Aorta (tissue), 5 donors: ENCODE results near the gene LDLRAD4. TPM values are rescaled to one million over a fixed set of nuclear protein-coding genes. Genes with fewer than 3 reads are reported as not detected.

Experiments
- ATAC-seq: fragments of 200-7000 bp; cut with Tn5 transposase; one replicate; pipeline ENCODE4 v1.9.1; 2022; ENCODE audit warnings: moderate library complexity; ENCODE audit not compliant: low FRiP score
- DNase-seq, 2 donors: peaks; one replicate each; pipeline ENCODE4 v3.0.0-alpha.2; 2020
- H3K27ac ChIP-seq, 2 donors: one replicate each; pipeline ENCODE4 v1.5.1; 2013; ENCODE audit warnings: low read length in 2 of 2, mild to moderate bottlenecking in 2 of 2, moderate library complexity in 2 of 2, control low read depth in 1 of 2, inconsistent platforms in 1 of 2, low read depth in 1 of 2
- H3K27me3 ChIP-seq, 2 donors: one replicate each; pipeline ENCODE4 v1.6.1; 2013; ENCODE audit warnings: control low read depth in 1 of 2, low read length in 1 of 2, mild to moderate bottlenecking in 1 of 2, moderate library complexity in 1 of 2; ENCODE audit not compliant: insufficient read depth in 2 of 2, control insufficient read depth in 1 of 2
- H3K36me3 ChIP-seq, 2 donors: one replicate each; pipeline ENCODE4 v1.6.1; 2013; ENCODE audit warnings: control low read depth in 1 of 2, low read length in 1 of 2, mild to moderate bottlenecking in 1 of 2; ENCODE audit not compliant: insufficient read depth in 2 of 2, control insufficient read depth in 1 of 2
- H3K4me1 ChIP-seq, 2 donors: one replicate each; pipeline ENCODE4 v1.6.1; 2013; ENCODE audit warnings: low read length in 2 of 2, control low read depth in 1 of 2, mild to moderate bottlenecking in 1 of 2, moderate library complexity in 1 of 2; ENCODE audit not compliant: insufficient read depth in 2 of 2, control insufficient read depth in 1 of 2
- H3K4me3 ChIP-seq, 2 donors: one replicate each; pipeline ENCODE4 v1.5.1; 2013; ENCODE audit warnings: low read length in 2 of 2, control low read depth in 1 of 2, mild to moderate bottlenecking in 1 of 2
- H3K9me3 ChIP-seq: one replicate; pipeline ENCODE4 v1.6.1; 2013; ENCODE audit warnings: mild to moderate bottlenecking, low read length; ENCODE audit not compliant: control insufficient read depth
- WGBS, 2 donors: extraction: QIAGEN DNeasy Blood & Tissue Kit; methylation state at CpG; one replicate each; pipeline ENCODE4 v1.1.7; 2013; 5-methylcytosine and 5-hydroxymethylcytosine counted together
- intact Hi-C, 2 donors: fragments of 100-400 bp; cut with DNase I; formaldehyde crosslinking; loops; one replicate each; pipeline versions ENCODE4 v1.14.2 to v1.15.0; 2022
- polyA plus RNA-seq, 2 donors: library from polyadenylated mRNA; stranded (reverse); fragments of 200-250 nt; gene quantifications; one replicate each; pipeline ENCODE4 v1.2.3, GENCODE V29; 2013
- total RNA-seq, 2 donors: library from RNA; stranded (reverse); fragmentation: NEBNext Ultra II Directional; extraction: Animal tissue kit (Norgen Biotek cat#: 25700); gene quantifications; one replicate each; pipeline ENCODE4 v1.2.1, GENCODE V29; 2021
- donor health status: healthy with polysubstance abuse.
- donor health status: Bipolar disorder and iron deficiency.
- donor health status: DM: no; HTN: no; CAD: no.
- donor health status: DM: no; HTN: no; CAD: no.
- donor health status: DM: yes; HTN: yes; CAD: no.

Gene LDLRAD4
- total and polyA plus RNA-seq, 4 donors, result 7.0 to 112 (median 36.9) TPM

DNA sequence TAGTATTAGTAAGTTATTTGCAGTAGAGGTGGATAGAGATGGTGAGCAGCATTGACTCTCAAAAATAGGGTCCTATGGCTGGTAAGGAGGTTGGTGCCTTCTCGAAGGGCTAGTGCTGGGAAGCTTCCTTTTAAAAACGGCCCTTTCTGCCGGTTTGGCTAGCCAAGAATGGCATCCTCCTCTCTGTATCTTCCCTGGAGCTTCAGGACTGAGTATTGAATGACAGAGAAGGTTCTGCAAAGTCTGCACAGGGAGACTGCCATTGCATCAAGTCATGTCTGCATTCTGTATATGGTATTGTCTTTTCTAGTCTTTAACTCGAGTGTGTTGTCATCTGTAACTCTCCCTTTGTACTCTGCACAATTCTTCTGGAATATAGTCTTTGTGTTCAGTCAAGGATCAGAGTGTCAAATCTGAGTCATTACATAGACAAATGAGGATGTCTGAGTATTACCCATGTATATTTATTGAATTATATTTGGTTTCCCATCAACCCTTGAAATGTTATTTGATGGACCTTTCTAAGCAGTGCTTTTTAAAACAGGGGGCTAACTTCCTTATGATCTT, 1.1 kb downstream of the LDLRAD4 start:
- Histone ChIP-seq H3K27ac (peak overlapping the region in 1 of 2 donors; percentile 75), H3K4me1 (peaks cover 0 to 3% of the 10 kb centered on the region in 2 donors)
- intact Hi-C loops, result loop anchor here (2.0 to 5.0 kb wide), 7 partner anchors 48 to 508 kb away; partner anchors contain the start of genes FAM210A (in 1 of the 2) and RNMT (in 1 of the 2)

DNA sequence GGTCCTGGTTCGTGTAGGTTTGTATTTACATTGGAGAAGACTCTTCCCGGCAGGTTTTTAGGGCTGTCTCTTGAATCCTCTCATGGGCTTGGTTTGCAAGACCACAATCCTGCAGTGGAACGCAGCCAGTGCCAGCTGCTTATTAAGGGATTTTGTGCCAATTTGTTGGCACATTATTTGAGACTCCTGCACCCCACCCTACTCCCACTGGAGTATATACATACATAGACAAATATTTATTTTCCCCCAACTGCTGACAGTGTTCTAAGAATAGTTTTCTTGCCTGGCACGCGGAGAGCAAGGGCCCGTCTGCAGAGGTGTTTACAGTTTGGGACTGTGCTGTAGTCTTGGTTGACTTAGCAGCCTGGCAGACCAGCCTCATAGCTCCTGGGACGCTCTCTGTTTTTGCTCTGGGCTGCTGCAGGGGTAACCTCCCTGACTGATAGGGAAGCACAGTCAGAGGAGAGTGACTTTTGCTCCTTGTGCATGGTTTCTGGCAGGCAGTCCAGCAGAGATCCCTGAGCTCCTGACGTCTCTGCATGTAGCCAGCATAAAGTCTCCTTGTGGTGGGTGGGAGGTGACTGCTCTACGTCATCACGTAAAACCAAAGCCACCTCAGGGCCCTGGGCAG, 1.9 kb downstream of the LDLRAD4 start:
- H3K4me1 ChIP-seq, result peaks cover 0 to 3% of the 10 kb centered on the region in 2 donors
- intact Hi-C loops, result loop anchor here (5.0 kb wide), 2 partner anchors 47 to 102 kb away; no protein-coding TSS in a partner anchor
- WGBS, 2 donors, result 2 to 3% methylated on average over 10 of the region's 10 CpGs
- H3K36me3 ChIP-seq, result no peaks in the 10 kb centered on the region
- no peaks in the 10 kb centered on the region for H3K9me3 ChIP-seq
- H3K4me3 ChIP-seq, result peak overlapping the region in 1 of 2 donors; percentile 30
- DNase-seq (peak in 1 of 2 donors; percentile 66), ATAC-seq (peak; percentile 9)
- no peaks in the 10 kb centered on the region for H3K27me3 ChIP-seq
- H3K27ac ChIP-seq, result peak overlapping the region in 1 of 2 donors; percentile 60

More for the DNA sequence above, 1.1 kb downstream of the LDLRAD4 start:
- no peaks in the 10 kb centered on the region for H3K9me3 ChIP-seq
- H3K27me3 ChIP-seq, result no peaks in the 10 kb centered on the region
- ATAC-seq, result no peak
- no peak for DNase-seq
- H3K4me3 ChIP-seq, result peak overlapping the region; percentile 0 to 82
- no peaks in the 10 kb centered on the region for H3K36me3 ChIP-seq
- 0 to 2% methylated on average over 4 of the region's 4 CpGs for WGBS, 2 donors

DNA sequence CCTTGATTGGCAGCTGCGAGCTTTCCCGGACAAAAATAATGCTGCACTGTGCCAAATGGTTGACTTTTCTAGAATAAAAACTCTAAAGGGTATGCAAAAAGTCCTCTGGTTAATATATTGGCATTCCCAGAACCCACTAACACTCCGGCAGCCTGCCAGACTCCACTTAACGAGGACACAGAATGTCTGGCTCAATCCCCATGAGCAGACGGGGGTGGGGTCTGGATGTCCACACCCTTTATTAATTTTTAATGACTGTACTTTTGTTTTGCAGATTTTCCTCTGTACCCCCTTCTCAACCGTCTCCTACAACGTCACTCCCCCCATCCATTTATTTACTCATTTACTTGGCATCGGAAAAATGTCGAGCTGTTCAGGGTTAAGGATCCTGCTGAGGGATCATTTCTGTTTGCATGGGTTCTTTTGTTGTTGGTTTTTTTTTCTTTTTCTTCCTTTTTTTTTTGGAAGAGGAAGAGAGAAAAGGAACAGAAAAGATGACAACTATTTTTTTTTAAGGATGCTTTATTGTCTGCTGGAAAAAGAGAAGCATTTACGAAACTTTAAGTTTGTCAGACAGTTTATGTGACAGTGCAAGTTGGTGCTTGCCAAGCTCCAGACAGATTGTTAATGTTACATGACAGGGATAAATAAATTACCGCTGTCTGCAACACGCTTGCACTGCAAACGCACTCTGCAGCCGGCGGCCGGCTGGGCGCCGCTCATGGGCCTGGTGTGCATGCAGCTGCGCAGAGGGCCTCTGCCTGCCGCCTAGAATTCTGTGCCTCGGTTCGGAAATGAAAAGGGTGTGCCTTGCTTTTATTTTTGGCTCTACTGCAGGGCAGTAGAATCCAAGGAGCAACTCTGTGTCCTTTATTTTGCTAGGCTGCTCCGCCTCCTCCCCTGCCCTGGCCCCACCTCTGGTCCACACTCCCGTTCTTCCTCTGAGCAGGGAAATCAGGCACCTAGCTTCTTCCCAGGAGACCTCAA, 3.6 kb downstream of the LDLRAD4 start:
- Histone ChIP-seq H3K4me3 (no peak overlapping the region), H3K36me3 (no peaks in the 10 kb centered on the region), H3K4me1 (no peaks in the 10 kb centered on the region), H3K27ac (peak overlapping the region; percentile 30 to 32), H3K9me3 (no peaks in the 10 kb centered on the region), H3K27me3 (no peaks in the 10 kb centered on the region)
- peak; percentile 79 for ATAC-seq
- intact Hi-C loops, result loop anchor here (5.0 kb wide), 2 partner anchors 45 to 100 kb away; no protein-coding TSS in a partner anchor
- WGBS, 2 donors, result 2 to 3% methylated on average over 24 of the region's 24 CpGs
- peak; percentile 88 to 89 for DNase-seq

DNA sequence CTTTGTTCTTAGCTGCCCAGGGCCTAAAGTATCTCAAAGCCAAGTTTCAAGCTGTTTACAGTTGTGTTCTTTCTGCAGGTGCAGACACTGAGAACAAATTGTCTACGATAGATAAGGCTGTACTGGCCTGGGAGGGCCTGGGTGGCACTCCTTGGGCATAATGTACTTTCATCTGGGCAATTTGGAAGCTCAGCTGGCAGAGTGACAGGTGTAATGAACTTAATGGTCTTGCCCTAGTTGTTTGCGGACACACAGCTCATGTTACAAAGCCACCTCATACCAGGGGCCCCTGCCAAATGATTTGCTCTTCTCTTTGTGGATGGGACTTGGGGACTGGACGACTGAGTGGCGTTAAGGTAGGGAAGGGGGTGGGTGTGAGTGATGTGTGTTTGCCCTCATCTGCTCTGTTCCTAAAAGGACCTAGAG, 4.3 kb downstream of the LDLRAD4 start:
- no peak for DNase-seq
- no peak for ATAC-seq
- Histone ChIP-seq H3K36me3 (no peaks in the 10 kb centered on the region), H3K27me3 (no peaks in the 10 kb centered on the region), H3K9me3 (no peaks in the 10 kb centered on the region), H3K27ac (peak overlapping the region; percentile 30 to 32), H3K4me1 (no peaks in the 10 kb centered on the region), H3K4me3 (no peak overlapping the region)
- WGBS, 2 donors, result 39 to 40% methylated on average over 4 of the region's 4 CpGs
- intact Hi-C loops, result loop anchor here (5.0 kb wide), 2 partner anchors 44 to 99 kb away; no protein-coding TSS in a partner anchor

DNA sequence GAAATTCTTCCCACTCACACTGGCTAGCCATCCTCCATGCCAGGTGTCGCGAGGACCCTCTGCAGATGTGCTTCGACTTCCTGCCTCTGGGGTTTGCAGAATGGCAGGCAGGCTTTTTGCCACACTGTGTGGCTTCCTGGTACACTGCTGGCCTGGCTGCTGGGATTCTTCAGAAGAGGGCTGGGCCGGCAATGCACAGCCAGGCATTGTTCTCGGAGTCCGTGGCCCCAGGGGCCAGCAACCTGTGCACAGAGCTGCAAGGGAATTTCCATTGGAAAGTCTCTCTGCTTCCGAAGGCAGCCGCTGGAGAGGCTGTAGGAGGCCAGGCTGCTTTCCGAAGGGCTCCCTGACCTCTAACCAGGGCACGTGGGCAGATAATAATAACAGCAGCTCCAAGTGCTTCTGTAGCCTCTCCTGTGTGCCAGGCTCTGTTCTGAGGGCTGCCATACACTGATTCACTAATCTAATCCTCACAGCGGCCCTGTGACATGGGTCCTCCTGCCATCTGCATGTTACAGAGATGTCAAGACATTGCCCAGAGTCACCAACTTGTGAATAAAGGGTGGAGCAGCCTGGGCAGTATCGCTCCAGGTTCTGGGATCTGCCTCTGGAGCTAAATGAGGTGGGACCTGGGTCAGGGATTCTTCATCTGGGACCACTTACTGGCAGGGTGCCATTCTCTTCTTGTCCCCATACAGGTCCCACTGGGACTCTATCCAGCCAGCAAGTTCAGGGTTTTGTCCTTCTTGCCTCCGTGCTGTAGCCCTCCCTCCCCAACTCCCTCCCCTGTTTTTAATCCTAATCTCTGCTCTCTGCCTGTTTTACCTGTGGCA, 5.0 kb downstream of the LDLRAD4 start:
- no peaks in the 10 kb centered on the region for H3K9me3 ChIP-seq
- H3K27me3 ChIP-seq, result no peaks in the 10 kb centered on the region
- peak overlapping the region in 1 of 2 donors; percentile 30 for H3K27ac ChIP-seq
- H3K4me1 ChIP-seq, result no peaks in the 10 kb centered on the region
- DNase-seq (no peak), ATAC-seq (peak; percentile 20)
- intact Hi-C loops, result loop anchor here (5.0 kb wide), 2 partner anchors 44 to 99 kb away; no protein-coding TSS in a partner anchor
- WGBS, 2 donors, result 60 to 73% methylated on average over 13 of the region's 13 CpGs
- no peak overlapping the region for H3K4me3 ChIP-seq
- peaks cover 0 to 2% of the 10 kb centered on the region in 2 donors for H3K36me3 ChIP-seq

DNA sequence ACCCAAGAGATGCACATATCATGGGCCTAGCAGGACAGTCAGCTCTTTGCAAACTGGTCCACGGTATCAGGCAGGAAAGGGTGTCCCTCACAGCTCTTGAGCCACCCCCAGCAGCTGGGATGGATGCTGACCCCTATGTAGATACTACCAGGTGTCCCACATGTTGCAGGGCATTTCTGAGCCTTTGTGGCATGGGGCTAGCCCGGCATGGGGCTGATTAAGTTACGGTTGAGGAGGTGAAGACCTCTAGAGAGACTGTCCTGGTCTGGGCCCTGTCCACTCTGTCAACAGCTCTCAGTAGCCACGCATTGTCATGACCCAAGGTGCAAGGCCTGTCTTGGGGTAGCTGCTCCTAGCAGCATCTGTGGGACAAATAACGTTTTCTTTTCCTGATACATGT, 6.7 kb downstream of the LDLRAD4 start:
- Histone ChIP-seq H3K9me3 (no peaks in the 10 kb centered on the region), H3K4me1 (no peaks in the 10 kb centered on the region), H3K27me3 (no peaks in the 10 kb centered on the region), H3K27ac (no peak overlapping the region), H3K36me3 (peaks cover 0 to 2% of the 10 kb centered on the region in 2 donors), H3K4me3 (no peak overlapping the region)
- intact Hi-C loops, result loop anchor here in 1 of 2 donors (5.0 kb wide), 1 partner anchor 212 kb away; no protein-coding TSS in a partner anchor
- DNase-seq, result no peak
- ATAC-seq, result no peak
- 88 to 90% methylated on average over 5 of the region's 5 CpGs for WGBS, 2 donors

DNA sequence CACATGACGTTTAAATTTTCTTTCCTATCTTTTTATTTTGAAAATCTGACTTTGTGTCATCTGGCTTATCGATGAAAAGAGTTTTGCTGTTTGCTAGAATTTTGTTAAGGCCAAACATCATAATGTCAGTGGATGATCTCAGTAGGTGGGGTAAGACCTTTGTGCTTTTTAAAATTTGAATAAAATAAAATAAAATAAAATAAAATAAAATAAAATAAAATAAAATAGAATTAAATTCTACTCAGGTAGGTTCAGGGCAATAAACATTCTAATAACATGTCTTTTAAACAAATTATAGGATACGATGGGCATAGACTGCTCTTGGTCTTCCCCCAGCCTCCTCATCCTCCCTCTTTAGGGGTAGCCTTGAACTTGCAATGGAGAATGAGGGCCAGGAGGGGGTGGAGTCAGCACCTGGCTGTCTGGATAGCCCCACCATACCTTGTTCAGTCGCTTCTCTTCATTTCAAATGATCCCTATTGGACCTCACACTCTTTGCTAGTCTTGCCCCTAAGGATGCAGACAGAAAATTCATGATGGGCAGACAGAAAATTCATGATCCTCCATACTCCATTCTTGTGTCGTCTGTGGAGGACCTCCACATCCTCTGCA, 8.1 kb downstream of the LDLRAD4 start:
- Histone ChIP-seq H3K4me1 (no peaks in the 10 kb centered on the region), H3K4me3 (no peak overlapping the region), H3K27me3 (no peaks in the 10 kb centered on the region), H3K36me3 (peaks cover 0 to 2% of the 10 kb centered on the region in 2 donors), H3K27ac (no peak overlapping the region), H3K9me3 (no peaks in the 10 kb centered on the region)
- DNase-seq (no peak), ATAC-seq (no peak)
- intact Hi-C loops, result loop anchor here in 1 of 2 donors (5.0 kb wide), 1 partner anchor 211 kb away; no protein-coding TSS in a partner anchor
- 91 to 95% methylated on average over 5 of the region's 5 CpGs for WGBS, 2 donors
